Measurements from ENCODE around the gene OR52L1.

DNA sequence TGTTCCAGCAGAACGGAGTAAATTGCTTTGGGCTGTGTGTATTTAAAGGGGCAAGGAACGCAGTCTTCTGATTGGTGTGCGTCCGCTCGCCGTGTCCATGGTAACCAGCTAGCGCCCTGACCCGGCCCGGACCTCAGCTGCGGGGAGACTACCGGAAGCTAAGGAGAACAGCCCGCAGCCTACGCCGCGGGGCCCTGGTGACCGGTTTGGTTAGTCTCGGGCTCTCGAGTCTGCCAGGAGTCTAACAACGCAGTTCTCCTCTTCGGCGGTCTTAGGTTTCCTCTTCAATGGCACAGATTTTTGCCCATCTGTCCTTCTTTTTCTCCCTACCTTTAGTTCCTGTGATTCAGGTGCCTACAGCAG lies 48.2 kb downstream of the OR52L1 start:
- TF ChIP-seq GATA2 (IDR thresholded peaks at IDR 0.05; ENCODE audit: low read depth, low read length) (no peak), GATA3 (IDR thresholded peaks at IDR 0.05; ENCODE audit: low read depth, low read length) (no peak)

Measured in SH-SY5Y (cell line).